Measurements from ENCODE around the gene PCDHGA9. TPM values are rescaled to one million over a fixed set of nuclear protein-coding genes. Genes with fewer than 3 reads are reported as not detected.

The PCDHGA9 gene
- total RNA-seq, 4 donors from 2014 or later, result 3.3 to 8.7 (median 4.9) TPM

- TF ChIP-seq EP300 (IDR thresholded peaks at IDR 0.05), result no peak
- no peak for TF ChIP-seq POLR2A (IDR thresholded peaks at IDR 0.05; ENCODE audit: low read depth)
- no peak for TF ChIP-seq POLR2AphosphoS5 (IDR thresholded peaks at IDR 0.05)
- no peak for TF ChIP-seq CTCF (IDR thresholded peaks at IDR 0.05)
- intact Hi-C loops (cut with DNase I), result no loop called here
- H3K27ac ChIP-seq (replicated peaks in 1 of 4), result no peak overlapping the region
- no peak for DNase-seq (ENCODE audit: extremely low spot score)
- peaks cover 0 to 4% (median 0%) of the 10 kb centered on the region in 4 donors for H3K4me1 ChIP-seq
- H3K27me3 ChIP-seq, result no peaks in the 10 kb centered on the region
- 59% methylated on average over 27 of the region's 50 CpGs for WGBS
- H3K9me3 ChIP-seq, result peaks cover 0 to 79% (median 65%) of the 10 kb centered on the region in 4 donors
- H3K4me3 ChIP-seq, result no peak overlapping the region
- peaks cover 0 to 4% (median 0%) of the 10 kb centered on the region in 4 donors for H3K36me3 ChIP-seq
Measured at GRCh38 chr5:141441571-141442170, 39.1 kb downstream of the PCDHGA9 start.

Other genes starting within 250 kb of the PCDHGA9 start
- 1 to 10 TPM; 1.1 to 2.9 (median 2.5) TPM for gene PCDHB7, start 230.1 kb upstream of the PCDHGA9 start, total RNA-seq
- 1 to 10 TPM in 1 of 4 donors, under 1 TPM in 3; 0.33 to 2.0 (median 0.87) TPM for gene PCDHB8, start 225.0 kb upstream of the PCDHGA9 start, total RNA-seq
- 1 to 10 TPM; 3.3 to 5.6 (median 3.9) TPM for gene PCDHB16, start 220.4 kb upstream of the PCDHGA9 start, total RNA-seq
- gene PCDHB9, start 215.6 kb upstream of the PCDHGA9 start, total RNA-seq, result 1 to 10 TPM; 1.5 to 2.9 (median 2.2) TPM
- gene PCDHB10, start 210.4 kb upstream of the PCDHGA9 start, total RNA-seq, result 1 to 10 TPM; 3.3 to 7.9 (median 4.9) TPM
- 1 to 10 TPM; 1.7 to 4.6 (median 2.9) TPM for gene PCDHB11, start 203.2 kb upstream of the PCDHGA9 start, total RNA-seq
- 1 to 10 TPM; 2.2 to 4.3 (median 2.9) TPM for gene PCDHB12, start 194.1 kb upstream of the PCDHGA9 start, total RNA-seq
- gene PCDHB13, start 188.9 kb upstream of the PCDHGA9 start, total RNA-seq, result 1 to 10 TPM; 4.3 to 8.1 (median 5.6) TPM
- gene PCDHB14, start 179.4 kb upstream of the PCDHGA9 start, total RNA-seq, result 1 to 10 TPM; 6.8 to 9.9 (median 8.3) TPM
- gene PCDHB15, start 157.4 kb upstream of the PCDHGA9 start, total RNA-seq, result 1 to 10 TPM; 4.0 to 7.0 (median 4.5) TPM
- gene SLC25A2, start 98.7 kb upstream of the PCDHGA9 start, total RNA-seq, result under 1 TPM in 2 of 4 donors, not detected in 2; 0.23 to 0.65 TPM
- gene TAF7, start 82.0 kb upstream of the PCDHGA9 start, total RNA-seq, result 10 to 100 TPM; 44.0 to 65.9 (median 59.1) TPM
- 1 to 10 TPM in 1 of 4 donors, under 1 TPM in 3; 0.45 to 1.2 (median 0.76) TPM for gene PCDHGA1, start 72.3 kb upstream of the PCDHGA9 start, total RNA-seq
- gene PCDHGA2, start 64.0 kb upstream of the PCDHGA9 start, total RNA-seq, result 1 to 10 TPM; 2.5 to 5.4 (median 4.0) TPM
- gene PCDHGA3, start 58.9 kb upstream of the PCDHGA9 start, total RNA-seq, result 1 to 10 TPM; 1.7 to 2.6 (median 1.8) TPM
- gene PCDHGB1, start 52.7 kb upstream of the PCDHGA9 start, total RNA-seq, result 1 to 10 TPM; 2.7 to 5.1 (median 3.0) TPM
- gene PCDHGA4, start 47.8 kb upstream of the PCDHGA9 start, total RNA-seq, result 1 to 10 TPM; 3.6 to 7.9 (median 4.6) TPM
- gene PCDHGB2, start 42.8 kb upstream of the PCDHGA9 start, total RNA-seq, result 1 to 10 TPM; 3.2 to 5.7 (median 4.1) TPM
- gene PCDHGA5, start 38.6 kb upstream of the PCDHGA9 start, total RNA-seq, result 1 to 10 TPM; 2.6 to 5.4 (median 4.7) TPM
- gene PCDHGB3, start 32.5 kb upstream of the PCDHGA9 start, total RNA-seq, result 1 to 10 TPM; 2.5 to 7.5 (median 3.8) TPM
- 1 to 10 TPM; 4.1 to 7.1 (median 5.9) TPM for gene PCDHGA6, start 28.9 kb upstream of the PCDHGA9 start, total RNA-seq
- gene PCDHGA7, start 20.0 kb upstream of the PCDHGA9 start, total RNA-seq, result 1 to 10 TPM; 4.3 to 9.1 (median 6.4) TPM
- 1 to 10 TPM; 3.8 to 5.5 (median 4.6) TPM for gene PCDHGB4, start 15.1 kb upstream of the PCDHGA9 start, total RNA-seq
- 1 to 10 TPM; 1.7 to 5.8 (median 3.3) TPM for gene PCDHGA8, start 10.1 kb upstream of the PCDHGA9 start, total RNA-seq
- gene PCDHGB5, start 4.8 kb upstream of the PCDHGA9 start, total RNA-seq, result 1 to 10 TPM; 4.8 to 10.0 (median 7.8) TPM
- 1 to 10 TPM; 6.2 to 8.4 (median 7.4) TPM for gene PCDHGB6, start 5.2 kb downstream of the PCDHGA9 start, total RNA-seq
- gene PCDHGA10, start 10.2 kb downstream of the PCDHGA9 start, total RNA-seq, result 1 to 10 TPM; 2.3 to 6.2 (median 4.3) TPM
- gene PCDHGB7, start 14.9 kb downstream of the PCDHGA9 start, total RNA-seq, result 10 to 100 TPM; 13.9 to 18.0 (median 14.4) TPM
- gene PCDHGA11, start 18.3 kb downstream of the PCDHGA9 start, total RNA-seq, result 1 to 10 TPM; 3.0 to 5.8 (median 4.5) TPM
- 10 to 100 TPM in 3 of 4 donors, 1 to 10 TPM in 1; 7.6 to 13.7 (median 11.6) TPM for gene PCDHGA12, start 27.7 kb downstream of the PCDHGA9 start, total RNA-seq
- 10 to 100 TPM; 56.5 to 81.1 (median 65.5) TPM for gene PCDHGC3, start 73.2 kb downstream of the PCDHGA9 start, total RNA-seq
- gene PCDHGC4, start 82.3 kb downstream of the PCDHGA9 start, total RNA-seq, result 1 to 10 TPM in 3 of 4 donors, under 1 TPM in 1; 0.91 to 3.3 (median 2.0) TPM
- gene PCDHGC5, start 86.3 kb downstream of the PCDHGA9 start, total RNA-seq, result 1 to 10 TPM in 3 of 4 donors, under 1 TPM in 1; 0.71 to 3.7 (median 1.4) TPM
- 10 to 100 TPM; 34.1 to 53.0 (median 45.9) TPM for gene DIAPH1, start 216.2 kb downstream of the PCDHGA9 start, total RNA-seq
- 10 to 100 TPM; 30.3 to 54.4 (median 44.3) TPM for gene HDAC3, start 234.1 kb downstream of the PCDHGA9 start, total RNA-seq
- gene RELL2, start 234.2 kb downstream of the PCDHGA9 start, total RNA-seq, result 1 to 10 TPM; 1.2 to 5.1 (median 2.6) TPM
- gene FCHSD1, start 248.6 kb downstream of the PCDHGA9 start, total RNA-seq, result 10 to 100 TPM; 10.4 to 21.8 (median 12.9) TPM